T-helper 17 cell (primary cell): ENCODE measurements around the gene GBE1. TPM values are rescaled to one million over a fixed set of nuclear protein-coding genes. Genes with fewer than 3 reads are reported as not detected.
A peak's percentile ranks its signal among the peaks of the same experiment; 100 is the strongest.
"Not testable (repeated sequence)": the region's sequence is repeated elsewhere in the genome, so short reads cannot be mapped to it uniquely, and the experiment has no call there.

Source experiments
- ATAC-seq: fragments of 150-1000 bp; cut with Tn5 transposase; 2 replicates; pipeline ENCODE4 v1.10.0; 2021; ENCODE audit warnings: mild to moderate bottlenecking, moderate library complexity
- DNase-seq, 3 donors: peaks; one replicate each; pipeline versions ENCODE4 v3.0.0 to v3.0.0-alpha.2; 2020 to 2021
- H3K9me3 ChIP-seq: one replicate; pipeline ENCODE4 v1.7.0; 2013; ENCODE audit warnings: low read length, mild to moderate bottlenecking; ENCODE audit not compliant: control insufficient read depth, poor library complexity, severe bottlenecking
- H3K27ac Mint-ChIP-seq: one replicate; pipeline ENCODE4 v1.8.0; 2022; ENCODE audit warnings: mild to moderate bottlenecking, moderate library complexity, mixed read lengths
- H3K27me3 Mint-ChIP-seq: one replicate; pipeline ENCODE4 v1.8.0; 2022; ENCODE audit warnings: mixed read lengths
- H3K36me3 Mint-ChIP-seq: one replicate; pipeline ENCODE4 v1.8.0; 2022; ENCODE audit warnings: low read depth, mixed read lengths
- H3K4me1 Mint-ChIP-seq: one replicate; pipeline ENCODE4 v1.8.0; 2022; ENCODE audit warnings: mild to moderate bottlenecking, mixed read lengths
- H3K4me3 Mint-ChIP-seq: one replicate; pipeline ENCODE4 v1.8.0; 2022; ENCODE audit warnings: mild to moderate bottlenecking, moderate library complexity, mixed read lengths
- total RNA-seq, 4 donors: library from RNA in 2 of 4; stranded (reverse) in 2 of 4; gene quantifications; one replicate each; pipeline ENCODE4 v1.2.3 and lab custom pipeline; 2022 to 2026

GBE1 gene
- total RNA-seq, 2 donors from 2014 or later = 8.0 to 8.6 TPM

DNA sequence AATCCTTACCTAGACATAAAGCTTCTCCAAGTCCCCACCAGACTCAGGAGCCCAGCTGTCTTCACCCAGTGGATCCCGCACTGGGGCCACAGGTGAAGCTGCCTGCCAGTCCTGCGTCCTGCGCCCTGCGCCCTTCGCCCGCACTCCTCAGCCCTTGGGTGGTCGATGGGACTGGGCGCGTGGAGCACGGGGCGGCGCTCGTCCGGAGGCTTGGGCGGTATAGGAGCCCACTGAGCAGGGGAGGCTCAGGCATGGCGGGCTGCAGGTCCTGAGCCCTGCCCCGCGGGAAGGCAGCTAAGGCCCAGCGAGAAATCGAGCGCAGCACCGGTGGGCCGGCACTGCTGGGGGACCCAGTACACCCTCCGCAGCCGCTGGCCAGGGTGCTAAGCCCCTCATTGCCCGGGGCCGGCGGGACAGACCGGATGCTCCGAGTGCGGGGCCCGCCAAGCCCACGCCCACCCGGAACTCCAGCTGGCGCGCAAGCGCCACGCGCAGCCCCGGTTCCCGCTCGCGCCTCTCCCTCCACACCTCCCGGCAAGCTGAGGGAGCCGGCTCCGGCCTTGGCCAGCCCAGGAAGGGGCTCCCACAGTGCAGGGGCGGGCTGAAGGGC, 5.9 kb upstream of the GBE1 start:
- H3K27me3 Mint-ChIP-seq = peaks cover 24% of the 10 kb centered on the region
- H3K27ac Mint-ChIP-seq, ATAC-seq, DNase-seq, H3K9me3 ChIP-seq, H3K36me3 Mint-ChIP-seq, H3K4me3 Mint-ChIP-seq, H3K4me1 Mint-ChIP-seq: not testable (repeated sequence)

DNA sequence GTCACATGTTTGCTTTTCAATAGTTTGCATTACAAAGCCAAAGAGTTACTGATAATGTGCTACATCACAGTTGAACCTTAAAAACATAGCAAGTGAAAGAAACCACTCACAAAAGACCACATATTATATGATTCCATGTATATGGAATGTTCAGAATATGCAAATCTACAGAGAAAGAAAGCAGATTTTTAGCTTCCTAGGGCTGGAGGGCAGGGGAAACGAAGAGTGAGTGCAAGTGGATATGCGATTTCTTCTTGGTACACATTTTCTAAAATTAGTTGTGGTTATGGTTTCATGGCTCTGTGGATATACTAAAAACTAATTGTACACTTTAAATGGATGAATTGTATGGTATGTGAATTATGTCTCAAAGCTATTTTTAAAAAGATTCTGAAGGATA, 4.0 kb upstream of the GBE1 start:
- Mint-ChIP-seq H3K27me3 (peaks cover 5% of the 10 kb centered on the region), H3K36me3 (no peaks in the 10 kb centered on the region), H3K4me1 (peaks cover 13% of the 10 kb centered on the region), H3K27ac (no peak overlapping the region), H3K4me3 (no peak overlapping the region)
- H3K9me3 ChIP-seq = no peaks in the 10 kb centered on the region
- no peak for DNase-seq
- ATAC-seq = no peak

DNA sequence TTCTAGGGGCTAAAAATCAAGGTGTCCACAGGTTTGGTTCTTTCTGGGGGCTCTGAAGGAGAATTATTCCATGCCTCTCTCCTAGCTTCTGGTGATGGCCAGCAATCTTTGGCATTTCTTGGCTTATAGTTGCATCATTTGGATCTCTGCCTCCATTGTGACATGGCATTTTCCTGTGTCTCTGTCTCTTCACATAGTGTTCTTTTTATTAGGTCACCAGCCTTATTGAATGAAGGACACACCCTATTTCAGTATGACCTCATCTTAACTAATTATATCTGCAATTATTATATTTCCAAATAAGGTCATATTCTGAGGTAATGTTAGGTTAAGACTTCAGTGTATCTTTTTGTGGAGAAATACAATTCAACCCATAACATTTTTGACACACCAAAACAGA, 3.2 kb upstream of the GBE1 start:
- Mint-ChIP-seq H3K36me3 (no peaks in the 10 kb centered on the region), H3K4me1 (peaks cover 17% of the 10 kb centered on the region), H3K4me3 (no peak overlapping the region), H3K27ac (no peak overlapping the region), H3K27me3 (peaks cover 4% of the 10 kb centered on the region)
- no peaks in the 10 kb centered on the region for H3K9me3 ChIP-seq
- no peak for ATAC-seq
- DNase-seq = no peak

DNA sequence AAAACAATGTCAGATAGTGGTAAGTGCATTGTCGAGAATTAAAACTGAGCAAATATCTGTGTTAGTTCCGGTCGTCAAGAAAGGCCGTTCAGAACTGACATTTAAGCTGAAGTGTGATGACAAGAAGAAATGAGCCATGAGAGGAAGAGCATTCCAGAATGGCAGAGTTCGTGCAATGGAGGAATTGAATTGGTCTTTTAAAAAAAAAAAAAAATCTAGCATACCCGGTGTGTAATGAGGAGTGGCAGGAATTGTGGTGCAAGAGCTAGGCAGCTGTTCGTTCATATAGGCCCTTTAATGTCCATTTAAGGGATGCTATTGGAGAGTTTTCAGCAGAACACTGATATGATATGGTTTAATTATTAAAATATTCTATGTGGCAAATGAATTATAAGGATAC, 2.6 kb upstream of the GBE1 start:
- no peak for DNase-seq
- H3K4me3 Mint-ChIP-seq = no peak overlapping the region
- no peak overlapping the region for H3K27ac Mint-ChIP-seq
- H3K9me3 ChIP-seq = no peaks in the 10 kb centered on the region
- no peak for ATAC-seq
- no peaks in the 10 kb centered on the region for H3K27me3 Mint-ChIP-seq
- peaks cover under 1% of the 10 kb centered on the region for H3K36me3 Mint-ChIP-seq
- peaks cover 17% of the 10 kb centered on the region for H3K4me1 Mint-ChIP-seq

DNA sequence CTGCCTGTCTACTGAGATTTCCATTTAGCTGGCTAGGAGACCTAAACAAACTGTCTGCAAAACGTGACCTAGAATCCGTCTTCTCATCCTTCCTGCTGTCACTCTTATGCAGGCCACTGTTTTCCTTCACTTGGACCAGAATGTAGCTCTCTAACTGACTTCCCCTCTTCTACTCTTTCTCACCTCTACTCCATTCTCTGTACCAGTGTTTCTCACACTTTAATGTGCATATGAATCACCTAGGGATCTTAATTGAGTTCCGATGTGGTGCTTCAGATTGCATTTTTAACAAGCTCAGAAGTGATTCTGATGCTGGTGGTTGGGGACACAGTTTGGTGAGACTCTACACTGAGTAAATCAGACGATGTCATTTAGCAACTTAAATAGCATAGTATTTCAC, 1.6 kb upstream of the GBE1 start:
- Mint-ChIP-seq H3K36me3 (peaks cover 3% of the 10 kb centered on the region), H3K4me3 (peak overlapping the region; percentile 82), H3K27ac (peak overlapping the region; percentile 92), H3K4me1 (peaks cover 17% of the 10 kb centered on the region), H3K27me3 (no peaks in the 10 kb centered on the region)
- ATAC-seq = no peak
- DNase-seq = no peak
- no peaks in the 10 kb centered on the region for H3K9me3 ChIP-seq

DNA sequence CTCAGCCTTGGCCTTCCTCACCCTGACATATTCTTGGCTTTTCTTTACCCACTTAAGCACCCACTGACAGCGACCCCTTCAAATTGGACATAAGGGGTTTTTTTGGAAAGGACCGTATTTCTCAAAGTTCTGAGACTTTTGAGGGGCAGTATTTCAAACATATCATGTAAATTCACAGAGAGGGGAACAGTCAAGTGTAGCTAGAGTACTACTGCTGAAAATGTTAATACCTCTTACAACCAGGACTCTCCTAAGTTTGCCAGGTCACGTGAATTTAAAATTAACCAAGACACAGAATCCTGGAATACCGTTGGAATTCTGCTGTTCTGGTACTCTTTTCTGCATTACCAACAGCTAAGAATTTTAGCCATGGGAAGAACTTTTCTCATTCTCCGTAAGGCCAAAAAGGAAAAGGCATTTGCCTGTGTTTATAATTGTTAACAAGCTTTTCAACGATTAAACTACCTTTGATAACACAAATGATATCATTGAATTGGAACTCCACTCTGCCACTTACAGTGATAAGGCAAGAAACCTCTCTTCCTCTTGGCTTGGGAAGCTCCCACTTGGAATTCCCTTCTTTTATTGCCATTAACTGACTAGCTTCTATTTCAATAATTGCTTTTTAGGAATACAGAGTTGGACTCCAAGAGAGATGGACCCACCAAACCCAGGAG, 597 bp upstream of the GBE1 start:
- Mint-ChIP-seq H3K36me3 (peaks cover 7% of the 10 kb centered on the region), H3K27ac (peak overlapping the region; percentile 92), H3K4me3 (peak overlapping the region; percentile 94), H3K4me1 (peaks cover 17% of the 10 kb centered on the region), H3K27me3 (no peaks in the 10 kb centered on the region)
- DNase-seq = no peak
- H3K9me3 ChIP-seq = no peaks in the 10 kb centered on the region
- no peak for ATAC-seq

DNA sequence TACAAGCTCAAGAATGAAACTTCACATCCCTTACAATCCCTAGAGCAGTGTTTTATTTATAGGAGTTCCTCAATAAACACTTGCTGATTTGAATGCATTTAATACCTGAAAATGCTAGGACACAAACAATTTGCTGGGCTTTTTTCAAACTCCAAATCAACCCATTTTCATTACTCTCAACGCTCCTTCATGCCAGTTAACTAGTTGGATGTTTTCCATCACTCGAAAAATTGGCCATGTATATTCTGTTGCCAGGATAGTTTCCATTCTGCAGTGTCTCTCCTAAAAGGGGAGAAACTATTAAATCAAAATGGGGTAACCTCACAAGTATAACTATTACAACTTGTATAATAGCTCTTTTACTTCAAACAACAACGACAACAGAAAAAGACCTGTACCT, 1.2 kb downstream of the GBE1 start:
- H3K36me3 Mint-ChIP-seq = peaks cover 10% of the 10 kb centered on the region
- no peak for ATAC-seq
- H3K27me3 Mint-ChIP-seq = no peaks in the 10 kb centered on the region
- peaks cover 17% of the 10 kb centered on the region for H3K4me1 Mint-ChIP-seq
- peak overlapping the region; percentile 94 for H3K4me3 Mint-ChIP-seq
- no peaks in the 10 kb centered on the region for H3K9me3 ChIP-seq
- DNase-seq = no peak
- H3K27ac Mint-ChIP-seq = peak overlapping the region; percentile 92

DNA sequence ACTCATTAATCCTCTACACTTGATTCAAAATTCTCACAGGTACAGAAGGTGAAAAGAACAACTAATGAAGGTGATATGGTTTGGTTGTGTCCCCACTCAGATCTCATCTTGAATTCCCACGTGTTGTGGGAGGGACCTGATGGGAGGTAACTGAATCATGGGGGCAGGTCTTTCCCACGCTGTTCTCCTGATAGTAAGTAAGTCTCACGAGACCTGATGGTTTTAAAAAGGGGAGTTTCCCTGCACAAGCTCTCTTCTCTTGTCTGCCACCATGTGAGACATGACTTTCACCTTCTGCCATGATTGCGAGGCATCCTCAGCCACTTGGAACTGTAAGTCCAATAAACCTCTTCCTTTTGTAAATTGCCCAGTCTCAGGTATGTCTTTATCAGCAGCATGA, 2.7 kb downstream of the GBE1 start:
- H3K36me3 Mint-ChIP-seq = peaks cover 13% of the 10 kb centered on the region
- H3K27ac Mint-ChIP-seq, H3K27me3 Mint-ChIP-seq, H3K4me3 Mint-ChIP-seq, ATAC-seq, DNase-seq, H3K9me3 ChIP-seq: not testable (repeated sequence)
- H3K4me1 Mint-ChIP-seq = peaks cover 17% of the 10 kb centered on the region

DNA sequence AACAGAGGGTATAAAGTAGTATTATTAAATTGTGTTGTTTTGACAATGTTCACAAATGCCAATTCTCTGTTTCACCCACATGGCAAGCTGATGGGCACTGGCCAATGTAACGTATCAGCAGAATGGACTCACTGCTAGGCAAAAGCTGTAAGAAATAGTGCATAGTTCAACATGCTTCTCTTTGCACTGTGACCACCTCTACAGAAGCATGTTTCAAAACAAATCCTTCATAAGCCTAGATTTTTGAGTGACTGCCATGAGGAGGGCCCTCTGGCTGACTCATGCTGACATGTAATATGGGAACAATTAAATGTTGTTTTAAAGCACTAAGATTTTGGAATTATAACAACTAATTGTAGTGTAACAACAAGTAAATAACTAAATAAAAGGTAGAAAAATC, 3.2 kb downstream of the GBE1 start:
- no peak overlapping the region for H3K27ac Mint-ChIP-seq
- no peak overlapping the region for H3K4me3 Mint-ChIP-seq
- DNase-seq (no peak), ATAC-seq (no peak)
- no peaks in the 10 kb centered on the region for H3K9me3 ChIP-seq
- H3K27me3 Mint-ChIP-seq = no peaks in the 10 kb centered on the region
- peaks cover 13% of the 10 kb centered on the region for H3K36me3 Mint-ChIP-seq
- peaks cover 14% of the 10 kb centered on the region for H3K4me1 Mint-ChIP-seq

DNA sequence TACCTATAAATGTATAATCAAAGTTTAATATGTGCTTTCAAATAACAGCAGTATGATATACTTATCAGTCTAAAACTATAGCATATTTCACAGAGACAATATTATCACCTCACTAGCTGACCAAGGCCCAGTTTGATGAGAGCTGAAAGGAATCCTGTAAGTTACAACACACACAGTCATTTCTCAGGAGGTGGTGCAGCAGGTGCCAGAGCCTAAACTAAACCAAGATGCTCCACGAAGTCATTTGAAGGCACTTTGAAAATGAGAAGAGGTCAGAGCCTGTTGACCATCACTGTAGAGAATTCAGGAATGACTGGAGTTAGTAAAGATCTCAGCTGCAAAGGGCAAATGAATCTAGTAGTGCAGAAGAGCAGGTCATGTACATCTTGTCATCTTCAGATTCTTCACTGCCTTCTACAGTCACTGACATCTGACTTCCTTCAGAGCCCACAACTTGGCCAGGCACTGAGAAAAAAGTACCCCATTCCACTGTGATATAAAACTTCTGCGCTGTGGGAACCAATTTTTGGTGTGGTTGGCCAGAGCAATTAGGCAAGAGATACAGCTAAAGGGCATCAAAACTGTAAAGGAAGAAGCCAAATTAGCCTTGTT, 7.9 kb downstream of the GBE1 start:
- Mint-ChIP-seq H3K4me1 (no peaks in the 10 kb centered on the region), H3K36me3 (peaks cover 11% of the 10 kb centered on the region), H3K4me3 (no peak overlapping the region), H3K27ac (no peak overlapping the region), H3K27me3 (no peaks in the 10 kb centered on the region)
- DNase-seq (no peak), ATAC-seq (no peak)
- H3K9me3 ChIP-seq = no peaks in the 10 kb centered on the region

DNA sequence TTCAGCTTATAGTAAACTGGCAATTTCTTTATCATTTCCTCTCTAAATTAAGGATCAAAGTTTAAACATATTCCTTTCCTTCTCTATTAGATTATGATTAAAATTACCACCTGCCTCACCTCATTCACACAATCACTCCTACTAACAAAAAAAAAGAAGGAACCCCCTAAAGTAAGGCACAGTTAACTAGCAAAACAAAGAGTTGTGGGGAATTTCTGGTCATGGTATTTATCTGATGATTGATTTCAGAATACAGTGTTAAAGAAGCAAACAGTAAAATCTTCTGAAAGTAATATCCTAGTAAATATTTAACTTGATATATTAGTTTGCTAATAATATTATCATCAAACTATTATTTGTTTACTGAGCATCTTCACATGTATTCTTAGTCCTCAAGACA, 8.8 kb downstream of the GBE1 start:
- H3K9me3 ChIP-seq = no peaks in the 10 kb centered on the region
- peaks cover 7% of the 10 kb centered on the region for H3K36me3 Mint-ChIP-seq
- H3K4me3 Mint-ChIP-seq = no peak overlapping the region
- H3K27me3 Mint-ChIP-seq = no peaks in the 10 kb centered on the region
- DNase-seq (no peak), ATAC-seq (no peak)
- no peaks in the 10 kb centered on the region for H3K4me1 Mint-ChIP-seq
- no peak overlapping the region for H3K27ac Mint-ChIP-seq

DNA sequence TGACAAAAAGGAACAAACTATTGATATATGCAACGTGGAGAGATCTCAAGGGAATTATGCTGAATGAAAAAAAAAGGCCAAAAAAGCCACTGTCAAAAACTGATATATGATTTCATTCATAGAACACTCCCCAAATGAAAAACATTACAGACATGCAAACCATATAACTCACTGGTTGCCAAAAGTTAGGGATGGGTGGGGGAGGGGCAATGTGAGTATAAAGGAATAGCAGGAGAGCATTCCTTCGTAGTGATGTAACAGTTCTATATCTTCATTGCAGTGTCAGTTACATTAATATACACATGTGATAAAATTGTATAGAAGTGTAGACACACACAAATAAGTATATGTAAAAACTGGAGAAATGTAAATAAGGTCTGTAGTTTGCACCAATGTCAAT, 12.2 kb downstream of the GBE1 start:
- Mint-ChIP-seq H3K4me3 (no peak overlapping the region), H3K36me3 (peaks cover 4% of the 10 kb centered on the region), H3K27ac (no peak overlapping the region), H3K27me3 (no peaks in the 10 kb centered on the region), H3K4me1 (no peaks in the 10 kb centered on the region)
- no peaks in the 10 kb centered on the region for H3K9me3 ChIP-seq
- ATAC-seq (no peak), DNase-seq (no peak)

DNA sequence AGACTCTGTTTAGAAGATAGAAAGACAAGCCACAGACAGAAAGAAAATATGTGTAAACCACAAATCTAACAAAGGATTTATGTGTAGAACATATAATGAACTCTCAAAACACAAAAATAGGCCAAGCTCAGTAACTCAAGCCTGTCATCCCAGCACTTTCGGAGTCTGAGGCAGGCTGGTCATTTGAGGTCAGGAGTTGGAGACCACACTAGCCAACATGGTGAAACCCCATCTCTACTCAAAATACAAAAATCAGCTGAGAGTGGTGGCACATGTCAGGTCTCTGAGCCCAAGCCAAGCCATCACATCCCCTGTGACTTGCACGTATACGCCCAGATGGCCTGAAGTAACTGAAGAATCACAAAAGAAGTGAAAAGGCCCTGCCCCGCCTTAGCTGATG, 14.2 kb downstream of the GBE1 start:
- not testable (repeated sequence) for H3K36me3 Mint-ChIP-seq, H3K27ac Mint-ChIP-seq, H3K9me3 ChIP-seq, ATAC-seq, H3K27me3 Mint-ChIP-seq, DNase-seq, H3K4me3 Mint-ChIP-seq, H3K4me1 Mint-ChIP-seq

DNA sequence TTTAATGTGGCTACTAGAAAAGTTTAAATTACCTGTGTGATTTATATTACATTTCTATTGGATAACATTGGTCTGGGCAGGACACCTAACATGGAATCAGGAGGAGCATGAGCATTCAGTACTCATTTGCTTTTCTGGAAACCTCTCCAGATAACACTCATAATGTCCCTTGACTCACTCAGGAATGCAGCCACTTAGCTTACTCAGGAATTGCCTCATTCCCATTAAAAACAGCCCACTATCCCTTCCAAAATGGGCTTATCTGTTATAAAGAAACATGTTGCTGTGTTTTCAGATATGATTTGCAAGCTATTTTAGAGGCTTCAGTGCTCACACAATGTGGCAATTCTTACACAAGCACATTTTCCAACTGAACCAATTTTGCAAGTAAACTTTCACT, 17.1 kb downstream of the GBE1 start:
- H3K4me1 Mint-ChIP-seq = no peaks in the 10 kb centered on the region
- H3K36me3 Mint-ChIP-seq = peaks cover 3% of the 10 kb centered on the region

More for the DNA sequence above, 17.1 kb downstream of the GBE1 start:
- H3K9me3 ChIP-seq = no peaks in the 10 kb centered on the region
- DNase-seq = no peak
- Mint-ChIP-seq H3K27me3 (no peaks in the 10 kb centered on the region), H3K27ac (no peak overlapping the region), H3K4me3 (no peak overlapping the region)
- no peak for ATAC-seq
